Measurements from ENCODE around the gene NOVA2.
A peak's percentile ranks its signal among the peaks of the same experiment; 100 is the strongest.

The NOVA2 gene

GRCh38 chr19:45985321-45985720 lies 11.7 kb upstream of the NOVA2 start:
- Histone ChIP-seq H3K4me3 (ENCODE audit: low read length in 2 of 2) (no peak overlapping the region), H3K9ac (ENCODE audit: low read depth in 1 of 2, low read length in 2 of 2) (no peak overlapping the region), H3K4me1 (ENCODE audit: control insufficient read depth in 2 of 2, insufficient read depth in 2 of 2, low read length in 2 of 2) (no peaks in the 10 kb centered on the region), H3K9me3 (ENCODE audit: control insufficient read depth in 2 of 2, low read length in 2 of 2) (no peaks in the 10 kb centered on the region), H3K27ac (ENCODE audit: low read depth in 2 of 2, low read length in 2 of 2) (no peak overlapping the region), H3K27me3 (ENCODE audit: control insufficient read depth in 2 of 2, insufficient read depth in 2 of 2, low read length in 2 of 2) (peaks cover 0 to 2% of the 10 kb centered on the region in 2 donors), H3K36me3 (ENCODE audit: control insufficient read depth in 2 of 2, insufficient read depth in 2 of 2, low read length in 2 of 2) (no peaks in the 10 kb centered on the region)

GRCh38 chr19:45981350-45981749 lies 7.7 kb upstream of the NOVA2 start:
- H3K27ac ChIP-seq (ENCODE audit: low read depth in 2 of 2, low read length in 2 of 2), result no peak overlapping the region
- no peak overlapping the region for H3K4me3 ChIP-seq (ENCODE audit: low read length in 2 of 2)
- H3K27me3 ChIP-seq (ENCODE audit: control insufficient read depth in 2 of 2, insufficient read depth in 2 of 2, low read length in 2 of 2), result peaks cover 0 to 3% of the 10 kb centered on the region in 2 donors
- H3K9ac ChIP-seq (ENCODE audit: low read depth in 1 of 2, low read length in 2 of 2), result no peak overlapping the region
- no peaks in the 10 kb centered on the region for H3K9me3 ChIP-seq (ENCODE audit: control insufficient read depth in 2 of 2, low read length in 2 of 2)
- no peaks in the 10 kb centered on the region for H3K4me1 ChIP-seq (ENCODE audit: control insufficient read depth in 2 of 2, insufficient read depth in 2 of 2, low read length in 2 of 2)
- no peaks in the 10 kb centered on the region for H3K36me3 ChIP-seq (ENCODE audit: control insufficient read depth in 2 of 2, insufficient read depth in 2 of 2, low read length in 2 of 2)

- no peaks in the 10 kb centered on the region for H3K9me3 ChIP-seq (ENCODE audit: control insufficient read depth in 2 of 2, low read length in 2 of 2)
- no peak overlapping the region for H3K4me3 ChIP-seq (ENCODE audit: low read length in 2 of 2)
- no peaks in the 10 kb centered on the region for H3K4me1 ChIP-seq (ENCODE audit: control insufficient read depth in 2 of 2, insufficient read depth in 2 of 2, low read length in 2 of 2)
- no peak overlapping the region for H3K27ac ChIP-seq (ENCODE audit: low read depth in 2 of 2, low read length in 2 of 2)
- no peak overlapping the region for H3K9ac ChIP-seq (ENCODE audit: low read depth in 1 of 2, low read length in 2 of 2)
- peaks cover 12 to 23% of the 10 kb centered on the region in 2 donors for H3K27me3 ChIP-seq (ENCODE audit: control insufficient read depth in 2 of 2, insufficient read depth in 2 of 2, low read length in 2 of 2)
- H3K36me3 ChIP-seq (ENCODE audit: control insufficient read depth in 2 of 2, insufficient read depth in 2 of 2, low read length in 2 of 2), result no peaks in the 10 kb centered on the region
Observed at GRCh38 chr19:45978156-45978555, 4.5 kb upstream of the NOVA2 start.

GRCh38 chr19:45976178-45976577 lies 2.5 kb upstream of the NOVA2 start:
- H3K27ac ChIP-seq (ENCODE audit: low read depth in 2 of 2, low read length in 2 of 2), result no peak overlapping the region

DNA sequence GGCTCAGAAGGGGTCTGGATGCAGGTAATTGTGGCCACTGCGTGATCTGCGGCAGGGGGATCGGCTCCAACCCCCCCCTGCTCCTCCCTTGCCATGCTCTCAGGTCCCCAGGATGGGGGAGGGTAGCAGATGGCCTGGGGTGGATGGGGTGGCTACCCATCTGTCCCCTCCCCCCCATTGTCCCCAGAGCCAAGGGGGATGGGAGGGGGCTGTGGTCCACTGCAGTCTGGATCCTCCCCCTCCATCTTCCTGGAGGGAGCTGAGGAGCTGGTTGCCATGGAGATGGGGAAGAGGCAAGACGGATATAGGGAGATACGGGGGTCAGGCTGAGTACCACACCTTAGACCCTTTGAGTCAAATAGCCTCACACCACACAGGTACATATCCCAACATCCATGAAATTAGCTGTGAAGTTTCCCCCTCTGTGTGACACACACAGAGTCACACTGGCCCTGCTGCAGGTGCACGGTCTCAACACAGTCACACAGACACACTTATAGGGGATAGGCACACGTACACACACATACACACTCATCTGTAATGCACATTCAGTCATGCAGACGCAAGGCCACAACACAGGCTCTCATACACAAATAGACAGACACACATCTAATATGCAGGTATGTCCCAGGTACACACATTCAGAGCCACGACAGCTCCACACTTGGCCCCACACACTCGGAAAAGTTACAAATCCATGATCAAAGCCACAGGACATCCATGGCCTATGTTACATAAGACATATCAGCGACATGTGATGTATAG lies 1.8 kb upstream of the NOVA2 start:
- Histone ChIP-seq H3K36me3 (ENCODE audit: control insufficient read depth in 2 of 2, insufficient read depth in 2 of 2, low read length in 2 of 2) (no peaks in the 10 kb centered on the region), H3K4me3 (ENCODE audit: low read length in 2 of 2) (no peak overlapping the region), H3K9me3 (ENCODE audit: control insufficient read depth in 2 of 2, low read length in 2 of 2) (peaks cover 0 to 3% of the 10 kb centered on the region in 2 donors), H3K4me1 (ENCODE audit: control insufficient read depth in 2 of 2, insufficient read depth in 2 of 2, low read length in 2 of 2) (peaks cover 0 to 2% of the 10 kb centered on the region in 2 donors), H3K27ac (ENCODE audit: low read depth in 2 of 2, low read length in 2 of 2) (no peak overlapping the region), H3K27me3 (ENCODE audit: control insufficient read depth in 2 of 2, insufficient read depth in 2 of 2, low read length in 2 of 2) (peaks cover 29 to 46% of the 10 kb centered on the region in 2 donors), H3K9ac (ENCODE audit: low read depth in 1 of 2, low read length in 2 of 2) (no peak overlapping the region)

More at GRCh38 chr19:45976178-45976577, 2.5 kb upstream of the NOVA2 start:
- peaks cover 0 to 3% of the 10 kb centered on the region in 2 donors for H3K9me3 ChIP-seq (ENCODE audit: control insufficient read depth in 2 of 2, low read length in 2 of 2)
- no peaks in the 10 kb centered on the region for H3K36me3 ChIP-seq (ENCODE audit: control insufficient read depth in 2 of 2, insufficient read depth in 2 of 2, low read length in 2 of 2)
- no peak overlapping the region for H3K9ac ChIP-seq (ENCODE audit: low read depth in 1 of 2, low read length in 2 of 2)
- H3K27me3 ChIP-seq (ENCODE audit: control insufficient read depth in 2 of 2, insufficient read depth in 2 of 2, low read length in 2 of 2), result peaks cover 28 to 40% of the 10 kb centered on the region in 2 donors
- no peak overlapping the region for H3K4me3 ChIP-seq (ENCODE audit: low read length in 2 of 2)
- peaks cover 0 to 2% of the 10 kb centered on the region in 2 donors for H3K4me1 ChIP-seq (ENCODE audit: control insufficient read depth in 2 of 2, insufficient read depth in 2 of 2, low read length in 2 of 2)

DNA sequence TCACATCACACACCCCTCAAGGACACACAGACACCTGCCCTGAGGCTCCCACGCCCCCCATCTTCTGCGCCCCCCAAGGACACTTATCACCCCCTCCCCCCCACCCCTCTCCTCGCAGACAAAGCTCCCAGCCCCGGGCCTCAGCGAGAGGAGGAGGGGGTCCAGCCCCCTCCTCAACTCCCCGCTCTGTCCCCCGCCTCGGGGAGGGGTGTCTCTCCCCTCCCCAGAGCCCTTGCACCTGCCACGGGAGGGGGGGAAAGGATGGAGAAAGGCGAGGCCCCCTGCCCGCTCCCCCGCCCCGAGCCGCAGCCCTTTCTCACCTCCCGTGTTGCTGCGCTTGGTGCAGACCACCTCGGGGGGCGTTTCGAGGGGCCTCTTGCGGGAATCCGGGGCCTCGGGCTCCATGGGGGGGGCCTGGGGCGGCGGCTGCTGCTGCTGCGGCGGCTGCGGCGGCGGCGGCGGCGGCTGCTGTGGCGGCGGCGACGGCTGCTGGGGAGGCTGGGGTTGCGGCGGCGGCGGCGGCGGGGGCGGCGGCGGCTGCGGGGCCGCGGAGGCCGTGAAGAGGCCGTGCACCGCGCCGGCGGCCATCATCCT lies 621 bp downstream of the NOVA2 start:
- Histone ChIP-seq H3K27ac (ENCODE audit: low read depth in 2 of 2, low read length in 2 of 2) (no peak overlapping the region), H3K4me1 (ENCODE audit: control insufficient read depth in 2 of 2, insufficient read depth in 2 of 2, low read length in 2 of 2) (peaks cover 0 to 2% of the 10 kb centered on the region in 2 donors), H3K9me3 (ENCODE audit: control insufficient read depth in 2 of 2, low read length in 2 of 2) (peaks cover 0 to 3% of the 10 kb centered on the region in 2 donors), H3K27me3 (ENCODE audit: control insufficient read depth in 2 of 2, insufficient read depth in 2 of 2, low read length in 2 of 2) (peaks cover 33 to 60% of the 10 kb centered on the region in 2 donors), H3K9ac (ENCODE audit: low read depth in 1 of 2, low read length in 2 of 2) (no peak overlapping the region), H3K36me3 (ENCODE audit: control insufficient read depth in 2 of 2, insufficient read depth in 2 of 2, low read length in 2 of 2) (no peaks in the 10 kb centered on the region), H3K4me3 (ENCODE audit: low read length in 2 of 2) (no peak overlapping the region)

GRCh38 chr19:45972081-45972946 lies 1.4 kb downstream of the NOVA2 start:
- no peak overlapping the region for H3K27ac ChIP-seq (ENCODE audit: low read depth in 2 of 2, low read length in 2 of 2)
- peaks cover 0 to 2% of the 10 kb centered on the region in 2 donors for H3K4me1 ChIP-seq (ENCODE audit: control insufficient read depth in 2 of 2, insufficient read depth in 2 of 2, low read length in 2 of 2)
- H3K9ac ChIP-seq (ENCODE audit: low read depth in 1 of 2, low read length in 2 of 2), result no peak overlapping the region
- peak overlapping the region in 1 of 2 donors; percentile 9 for H3K4me3 ChIP-seq (ENCODE audit: low read length in 2 of 2)
- H3K9me3 ChIP-seq (ENCODE audit: control insufficient read depth in 2 of 2, low read length in 2 of 2), result peaks cover 0 to 3% of the 10 kb centered on the region in 2 donors
- peaks cover 34 to 57% of the 10 kb centered on the region in 2 donors for H3K27me3 ChIP-seq (ENCODE audit: control insufficient read depth in 2 of 2, insufficient read depth in 2 of 2, low read length in 2 of 2)
- no peaks in the 10 kb centered on the region for H3K36me3 ChIP-seq (ENCODE audit: control insufficient read depth in 2 of 2, insufficient read depth in 2 of 2, low read length in 2 of 2)

GRCh38 chr19:45971260-45971902 lies 2.3 kb downstream of the NOVA2 start:
- H3K4me3 ChIP-seq (ENCODE audit: low read length in 2 of 2), result peak overlapping the region in 1 of 2 donors; percentile 9

GRCh38 chr19:45969676-45970075 lies 4.0 kb downstream of the NOVA2 start:
- H3K27me3 ChIP-seq (ENCODE audit: control insufficient read depth in 2 of 2, insufficient read depth in 2 of 2, low read length in 2 of 2), result peaks cover 31 to 44% of the 10 kb centered on the region in 2 donors
- peaks cover 0 to 2% of the 10 kb centered on the region in 2 donors for H3K4me1 ChIP-seq (ENCODE audit: control insufficient read depth in 2 of 2, insufficient read depth in 2 of 2, low read length in 2 of 2)
- no peak overlapping the region for H3K27ac ChIP-seq (ENCODE audit: low read depth in 2 of 2, low read length in 2 of 2)
- H3K9me3 ChIP-seq (ENCODE audit: control insufficient read depth in 2 of 2, low read length in 2 of 2), result peaks cover 0 to 3% of the 10 kb centered on the region in 2 donors
- H3K9ac ChIP-seq (ENCODE audit: low read depth in 1 of 2, low read length in 2 of 2), result no peak overlapping the region
- H3K36me3 ChIP-seq (ENCODE audit: control insufficient read depth in 2 of 2, insufficient read depth in 2 of 2, low read length in 2 of 2), result no peaks in the 10 kb centered on the region
- H3K4me3 ChIP-seq (ENCODE audit: low read length in 2 of 2), result no peak overlapping the region

More at GRCh38 chr19:45971260-45971902, 2.3 kb downstream of the NOVA2 start:
- Histone ChIP-seq H3K36me3 (ENCODE audit: control insufficient read depth in 2 of 2, insufficient read depth in 2 of 2, low read length in 2 of 2) (no peaks in the 10 kb centered on the region), H3K27ac (ENCODE audit: low read depth in 2 of 2, low read length in 2 of 2) (no peak overlapping the region), H3K4me1 (ENCODE audit: control insufficient read depth in 2 of 2, insufficient read depth in 2 of 2, low read length in 2 of 2) (peaks cover 0 to 2% of the 10 kb centered on the region in 2 donors), H3K9ac (ENCODE audit: low read depth in 1 of 2, low read length in 2 of 2) (no peak overlapping the region), H3K9me3 (ENCODE audit: control insufficient read depth in 2 of 2, low read length in 2 of 2) (peaks cover 0 to 3% of the 10 kb centered on the region in 2 donors), H3K27me3 (ENCODE audit: control insufficient read depth in 2 of 2, insufficient read depth in 2 of 2, low read length in 2 of 2) (peaks cover 38 to 57% of the 10 kb centered on the region in 2 donors)

Measured in mucosa of rectum (tissue), 2 donors.